Uterus (tissue), 4 donors: ENCODE data around the gene LFNG. TPM values are rescaled to one million over a fixed set of nuclear protein-coding genes. Genes with fewer than 3 reads are reported as not detected.

Experiments
- DNase-seq, 2 donors: peaks; one replicate each; pipeline ENCODE4 v3.0.0-alpha.2; 2019 to 2020
- H3K27ac ChIP-seq, 2 donors: fragments of 200-600 bp; sonication (generic); 1 replicate in 1 of 2; 2 replicates in 1 of 2; pipeline ENCODE4 v1.5.1; 2016 to 2018
- H3K27me3 ChIP-seq, 2 donors: fragments of 200-600 bp; sonication (generic); one replicate each; pipeline ENCODE4 v1.5.1; 2018 to 2019; ENCODE audit warnings: control low read depth in 1 of 2
- H3K36me3 ChIP-seq, 2 donors: fragments of 200-600 bp; sonication (generic); one replicate each; pipeline ENCODE4 v1.5.1; 2019; ENCODE audit warnings: control low read depth in 1 of 2
- H3K4me1 ChIP-seq, 2 donors: fragments of 200-600 bp; sonication (generic); one replicate each; pipeline ENCODE4 v1.5.1; 2018 to 2019; ENCODE audit warnings: control low read depth in 1 of 2
- H3K4me3 ChIP-seq, 2 donors: fragments of 200-600 bp; sonication (generic); 1 replicate in 1 of 2; 2 replicates in 1 of 2; pipeline ENCODE4 v1.5.1; 2018 to 2019; ENCODE audit warnings: mild to moderate bottlenecking in 1 of 2
- H3K9me3 ChIP-seq, 2 donors: fragments of 200-600 bp; sonication (generic); one replicate each; pipeline ENCODE4 v1.5.1; 2019; ENCODE audit warnings: control low read depth in 1 of 2
- POLR2A ChIP-seq, 2 donors: fragments of 450-650 bp; IDR thresholded peaks; one replicate each; pipeline ENCODE4 v1.6.1; 2016; ENCODE audit warnings: antibody characterized with exemption in 2 of 2, mild to moderate bottlenecking in 1 of 2, moderate library complexity in 1 of 2
- intact Hi-C: fragments of 100-400 bp; cut with DNase I; formaldehyde crosslinking; loops from one replicate; pipeline ENCODE4 v1.15.1; 2023; ENCODE audit warnings: low total_unique reads
- total RNA-seq, 4 donors: library from RNA; depleted of rRNA in 3 of 4; stranded (reverse); fragments of >200 nt in 3 of 4; gene quantifications; one replicate each; pipeline versions ENCODE4 v1.1.0 to v1.2.4, GENCODE V29; 2014 to 2023
- TF ChIP-seq, protein P1 (sequence below), 4 experiments: fragments of 200-600 bp in 2 of 4; fragments of 450-650 bp in 2 of 4; sonication (generic) in 2 of 4; IDR thresholded peaks; one replicate each; pipeline ENCODE4 v1.5.1; 2016 to 2019; ENCODE audit warnings: antibody characterized with exemption in 4 of 4, mild to moderate bottlenecking in 2 of 4, moderate library complexity in 1 of 4
- donor health status: DM: yes; HTN: yes; CAD: no.

Gene LFNG
- total RNA-seq, 4 donors from 2014 or later, result 2.3 to 30.5 (median 26.5) TPM; not detected in 1

DNA sequence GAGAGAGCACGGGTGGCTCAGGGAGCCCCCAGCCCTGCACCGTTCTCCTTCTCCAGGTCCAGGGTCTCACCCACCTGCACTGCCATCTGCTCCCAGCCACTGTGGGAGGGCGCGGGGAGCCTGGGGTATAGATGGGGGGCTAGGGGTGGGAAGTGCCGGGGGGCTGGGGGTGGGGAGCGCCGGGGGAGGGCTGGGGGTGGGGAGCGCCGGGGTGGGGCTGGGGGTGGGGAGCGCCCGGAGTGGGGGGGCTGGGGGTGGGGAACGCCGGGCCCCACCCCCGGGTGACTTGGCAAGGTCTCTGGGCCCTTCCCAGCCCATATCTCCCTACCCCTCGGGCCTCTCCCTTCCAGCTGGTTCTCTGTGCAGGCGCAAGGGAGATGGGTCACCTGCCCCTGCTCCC lies 43.3 kb upstream of the LFNG start, which contains the start of gene GRIFIN:
TSS of gene GRIFIN (minus strand) at position 101 of the 400 bp plus-strand sequence. CDS start at position 86, 15 bp downstream.
- no peaks in the 10 kb centered on the region for H3K36me3 ChIP-seq
- intact Hi-C loops, result no loop called here

DNA sequence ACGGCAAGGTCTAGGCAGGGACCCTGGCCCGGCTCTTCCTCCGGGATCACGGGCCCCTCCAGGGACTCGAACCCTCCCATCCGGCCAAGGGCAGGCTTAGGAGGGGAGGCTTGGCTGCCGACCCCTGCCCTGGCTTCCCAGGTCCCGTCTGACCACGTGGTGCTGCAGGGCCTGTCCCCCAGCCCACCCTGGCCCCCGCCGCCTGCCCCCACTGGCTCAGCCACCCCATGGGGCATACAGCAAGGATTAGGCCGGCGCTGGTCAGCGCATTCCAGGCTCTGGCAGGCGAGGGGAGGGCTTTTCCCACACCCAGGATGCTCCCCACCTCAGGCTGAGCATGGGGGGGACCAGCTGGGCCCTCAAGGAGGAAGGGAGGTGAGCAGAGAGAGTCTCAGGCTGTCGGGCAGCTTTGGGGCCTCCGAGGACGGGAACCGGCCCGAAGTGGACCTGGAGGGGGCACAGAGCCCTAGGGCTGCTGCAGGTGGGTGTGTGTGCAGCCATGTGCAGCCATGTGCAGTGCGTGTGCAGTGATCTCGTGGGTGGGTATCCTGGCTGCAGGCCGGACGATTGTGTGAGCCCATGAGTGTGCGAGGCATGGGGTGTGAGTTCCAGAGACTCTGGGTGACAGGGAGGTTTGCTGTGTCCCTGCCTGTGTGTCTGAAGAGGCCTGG lies 42.7 kb upstream of the LFNG start:
- Histone ChIP-seq H3K4me1 (peaks cover 0 to 11% of the 10 kb centered on the region in 2 donors), H3K27me3 (no peaks in the 10 kb centered on the region), H3K9me3 (no peaks in the 10 kb centered on the region), H3K4me3 (no peak overlapping the region), H3K27ac (no peak overlapping the region), H3K36me3 (no peaks in the 10 kb centered on the region)
- TF ChIP-seq POLR2A (IDR thresholded peaks at IDR 0.05), result no peak
- TF ChIP-seq, protein P1, sequence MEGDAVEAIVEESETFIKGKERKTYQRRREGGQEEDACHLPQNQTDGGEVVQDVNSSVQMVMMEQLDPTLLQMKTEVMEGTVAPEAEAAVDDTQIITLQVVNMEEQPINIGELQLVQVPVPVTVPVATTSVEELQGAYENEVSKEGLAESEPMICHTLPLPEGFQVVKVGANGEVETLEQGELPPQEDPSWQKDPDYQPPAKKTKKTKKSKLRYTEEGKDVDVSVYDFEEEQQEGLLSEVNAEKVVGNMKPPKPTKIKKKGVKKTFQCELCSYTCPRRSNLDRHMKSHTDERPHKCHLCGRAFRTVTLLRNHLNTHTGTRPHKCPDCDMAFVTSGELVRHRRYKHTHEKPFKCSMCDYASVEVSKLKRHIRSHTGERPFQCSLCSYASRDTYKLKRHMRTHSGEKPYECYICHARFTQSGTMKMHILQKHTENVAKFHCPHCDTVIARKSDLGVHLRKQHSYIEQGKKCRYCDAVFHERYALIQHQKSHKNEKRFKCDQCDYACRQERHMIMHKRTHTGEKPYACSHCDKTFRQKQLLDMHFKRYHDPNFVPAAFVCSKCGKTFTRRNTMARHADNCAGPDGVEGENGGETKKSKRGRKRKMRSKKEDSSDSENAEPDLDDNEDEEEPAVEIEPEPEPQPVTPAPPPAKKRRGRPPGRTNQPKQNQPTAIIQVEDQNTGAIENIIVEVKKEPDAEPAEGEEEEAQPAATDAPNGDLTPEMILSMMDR (IDR thresholded peaks at IDR 0.05), result no peak
- intact Hi-C loops, result no loop called here
- no peak for DNase-seq

More for the DNA sequence above, 43.3 kb upstream of the LFNG start, which contains the start of gene GRIFIN:
- TF ChIP-seq, protein P1 (IDR thresholded peaks at IDR 0.05), result no peak
- Histone ChIP-seq H3K27me3 (no peaks in the 10 kb centered on the region), H3K4me1 (peaks cover 0 to 11% of the 10 kb centered on the region in 2 donors), H3K4me3 (no peak within 1 kb of the TSS), H3K27ac (no peak within 1 kb of the TSS), H3K9me3 (no peaks in the 10 kb centered on the region)
- DNase-seq, result no peak

DNA sequence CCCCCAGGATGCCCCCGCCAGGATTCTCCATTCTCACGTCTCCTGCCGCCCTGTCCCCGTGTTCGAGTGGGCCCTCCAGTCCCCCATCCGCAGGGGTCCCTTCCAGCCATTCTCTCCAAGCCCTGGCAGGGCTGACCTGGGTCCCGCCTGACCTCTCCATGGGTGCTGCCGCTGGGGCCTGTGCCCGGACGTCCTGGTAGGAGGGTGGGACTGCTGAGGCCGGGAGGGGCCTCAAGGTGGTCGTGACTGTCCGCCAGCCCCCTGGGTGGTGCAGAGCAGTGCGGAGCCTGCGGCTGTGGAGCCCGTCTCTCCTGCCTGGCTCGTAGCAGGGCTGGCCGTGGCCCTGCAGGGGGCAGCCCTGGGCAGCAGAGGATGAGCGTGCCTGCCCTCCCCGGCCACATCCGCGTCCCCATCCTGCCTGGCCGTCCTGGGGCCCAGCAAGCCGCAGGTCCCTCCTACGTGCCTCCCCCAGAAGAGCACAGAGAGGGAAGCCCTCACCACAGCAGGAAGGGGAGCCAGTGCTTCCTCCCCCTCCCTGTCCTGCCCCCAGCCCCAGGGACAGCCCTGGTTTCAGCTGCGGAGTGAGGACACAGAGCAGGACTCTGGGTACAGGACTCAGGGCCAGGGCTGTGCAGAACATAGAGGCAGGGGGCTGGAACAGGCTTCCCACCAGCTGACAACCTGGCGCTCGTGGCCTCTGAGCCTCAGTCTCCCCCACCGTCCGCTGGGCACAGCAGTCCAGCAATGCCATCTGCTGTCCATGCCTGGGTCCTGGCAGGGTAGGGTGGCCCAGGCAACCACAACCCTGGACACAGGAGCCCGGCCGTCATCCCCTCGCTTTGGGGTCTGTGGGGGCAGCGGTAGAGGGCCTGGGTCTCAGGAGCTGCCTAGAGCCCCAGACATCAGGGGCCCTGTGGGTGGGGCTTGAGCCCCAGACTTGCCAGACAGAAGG lies 41.9 kb upstream of the LFNG start:
- peak in 1 of 2 donors; percentile 57 for DNase-seq
- TF ChIP-seq, protein P1 (IDR thresholded peaks at IDR 0.05), result peak; percentile 47 to 81 (median 69)
- TF ChIP-seq POLR2A (IDR thresholded peaks at IDR 0.05), result no peak
- intact Hi-C loops, result no loop called here
- H3K27me3 ChIP-seq, result no peaks in the 10 kb centered on the region
- H3K9me3 ChIP-seq, result no peaks in the 10 kb centered on the region
- H3K4me1 ChIP-seq, result peaks cover 0 to 11% of the 10 kb centered on the region in 2 donors
- no peak overlapping the region for H3K4me3 ChIP-seq
- peak overlapping the region in 1 of 2 donors; percentile 51 for H3K27ac ChIP-seq
- no peaks in the 10 kb centered on the region for H3K36me3 ChIP-seq

DNA sequence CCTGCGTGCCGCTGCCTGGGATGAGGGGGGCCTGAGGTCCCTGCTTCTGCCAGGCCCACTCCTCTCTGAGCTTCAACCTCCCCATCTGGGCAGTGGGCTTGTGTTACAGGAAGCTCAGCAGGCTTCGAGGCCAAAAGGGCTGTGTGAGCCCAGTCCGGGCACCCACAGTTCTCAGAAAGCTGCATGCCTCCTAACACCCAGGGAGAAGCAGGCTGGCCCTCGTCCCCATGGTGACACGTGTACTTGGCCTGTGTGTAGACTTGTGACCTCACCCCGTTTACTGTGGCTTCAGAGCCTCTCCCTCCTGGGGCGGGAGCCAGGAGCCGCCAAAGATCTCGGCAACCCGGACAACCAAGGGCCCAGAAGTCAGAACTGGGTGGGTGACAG lies 41.2 kb upstream of the LFNG start:
- no peak overlapping the region for H3K4me3 ChIP-seq
- intact Hi-C loops, result no loop called here
- peak overlapping the region in 1 of 2 donors; percentile 51 for H3K27ac ChIP-seq
- H3K27me3 ChIP-seq, result no peaks in the 10 kb centered on the region
- no peaks in the 10 kb centered on the region for H3K36me3 ChIP-seq
- H3K4me1 ChIP-seq, result peaks cover 0 to 11% of the 10 kb centered on the region in 2 donors
- no peak for TF ChIP-seq POLR2A (IDR thresholded peaks at IDR 0.05)
- TF ChIP-seq, protein P1 (IDR thresholded peaks at IDR 0.05), result no peak
- H3K9me3 ChIP-seq, result no peaks in the 10 kb centered on the region
- DNase-seq, result peak; percentile 55 to 76
